HG02870 (cell line): ENCODE measurements around the gene HRAS.

Experiments used
- ATAC-seq: cut with Tn5 transposase; IDR thresholded peaks from one replicate; pipeline ENCODE4 v1.9.1; 2021; ENCODE audit warnings: mild to moderate bottlenecking, moderate library complexity; ENCODE audit not compliant: unreplicated experiment

Gene HRAS

DNA sequence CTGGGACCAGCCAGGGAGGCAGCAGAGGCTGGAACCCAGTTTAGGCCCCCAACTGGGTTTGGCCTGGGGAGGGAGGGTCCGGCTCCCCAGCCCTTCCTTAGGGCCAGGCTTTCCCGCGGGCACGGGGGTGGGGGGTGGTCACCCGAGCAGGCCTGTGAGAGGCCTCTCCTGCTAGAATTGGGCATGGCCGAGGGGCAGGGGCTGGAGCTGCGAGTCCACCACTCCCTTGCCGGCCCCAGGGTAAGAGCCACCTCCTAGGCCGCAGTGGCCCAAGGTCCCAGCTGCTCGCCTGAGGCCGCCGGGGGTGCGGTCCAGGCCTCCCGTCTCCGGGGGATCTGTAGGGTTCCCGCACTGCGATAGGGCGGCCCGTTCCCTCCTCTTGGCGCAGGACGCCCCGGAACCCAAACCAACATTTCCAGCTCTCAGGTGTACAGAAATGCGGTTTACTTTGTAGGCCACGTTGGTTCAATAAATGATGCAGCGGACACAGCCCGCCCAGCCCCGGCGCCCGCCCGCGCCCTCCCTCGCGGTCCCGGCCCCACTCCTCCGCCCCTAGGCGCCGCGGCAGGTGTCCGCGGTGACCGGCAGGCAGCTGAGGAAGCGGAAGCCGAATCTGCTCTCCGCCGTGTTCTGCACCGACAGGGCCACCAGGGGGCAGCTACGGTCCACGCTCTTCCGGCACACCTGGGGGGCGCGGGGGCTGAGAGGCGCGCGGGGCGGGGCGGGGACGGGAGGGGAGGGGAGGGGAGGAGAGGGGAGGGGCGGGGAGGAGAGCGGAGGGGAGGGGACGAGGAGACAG, 19.3 kb upstream of the HRAS start:
- ATAC-seq: peak; percentile 59

- ATAC-seq: no peak
Measured at GRCh38 chr11:553988-554340, 18.6 kb upstream of the HRAS start.

- no peak for ATAC-seq
Measured at GRCh38 chr11:553083-553987, 18.0 kb upstream of the HRAS start.

- ATAC-seq: no peak
Measured at GRCh38 chr11:551596-551995, 16.2 kb upstream of the HRAS start.

DNA sequence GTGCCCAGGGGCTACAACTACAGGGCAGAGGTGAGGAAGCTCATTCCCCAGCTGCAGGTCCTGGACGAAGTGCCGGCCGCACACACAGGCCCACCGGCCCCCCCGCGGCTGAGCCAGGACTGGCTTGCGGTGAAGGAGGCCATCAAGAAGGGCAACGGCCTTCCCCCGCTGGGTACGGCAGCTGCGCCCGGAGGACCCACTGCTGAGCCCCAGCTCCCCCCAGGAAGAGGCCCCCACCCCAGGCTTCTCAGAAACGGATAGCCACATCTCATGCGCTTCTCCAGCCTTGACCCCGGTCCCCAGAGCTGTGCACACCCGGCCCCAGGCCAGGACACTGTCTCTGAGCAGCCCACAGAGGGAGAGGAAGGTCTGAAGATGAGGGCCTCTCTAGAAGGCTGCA, 15.8 kb upstream of the HRAS start:
- no peak for ATAC-seq

DNA sequence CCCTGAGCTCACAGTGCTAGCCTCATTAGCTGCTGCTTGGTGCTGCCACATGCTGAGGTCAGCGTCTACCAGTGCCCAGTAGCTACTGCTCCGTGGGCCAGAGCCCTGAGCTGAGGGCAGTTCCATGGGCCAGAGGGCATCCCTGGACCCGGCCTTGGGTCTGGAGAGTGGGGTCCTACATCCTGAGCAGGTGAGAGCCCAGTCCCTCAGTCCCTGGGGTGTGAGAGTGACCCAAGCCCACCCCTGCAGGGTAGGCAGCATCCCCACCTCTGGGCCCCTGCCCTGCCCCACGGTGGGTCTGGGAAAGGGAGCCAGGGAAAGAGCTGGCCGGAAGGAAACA, 15.3 kb upstream of the HRAS start:
- ATAC-seq: no peak

DNA sequence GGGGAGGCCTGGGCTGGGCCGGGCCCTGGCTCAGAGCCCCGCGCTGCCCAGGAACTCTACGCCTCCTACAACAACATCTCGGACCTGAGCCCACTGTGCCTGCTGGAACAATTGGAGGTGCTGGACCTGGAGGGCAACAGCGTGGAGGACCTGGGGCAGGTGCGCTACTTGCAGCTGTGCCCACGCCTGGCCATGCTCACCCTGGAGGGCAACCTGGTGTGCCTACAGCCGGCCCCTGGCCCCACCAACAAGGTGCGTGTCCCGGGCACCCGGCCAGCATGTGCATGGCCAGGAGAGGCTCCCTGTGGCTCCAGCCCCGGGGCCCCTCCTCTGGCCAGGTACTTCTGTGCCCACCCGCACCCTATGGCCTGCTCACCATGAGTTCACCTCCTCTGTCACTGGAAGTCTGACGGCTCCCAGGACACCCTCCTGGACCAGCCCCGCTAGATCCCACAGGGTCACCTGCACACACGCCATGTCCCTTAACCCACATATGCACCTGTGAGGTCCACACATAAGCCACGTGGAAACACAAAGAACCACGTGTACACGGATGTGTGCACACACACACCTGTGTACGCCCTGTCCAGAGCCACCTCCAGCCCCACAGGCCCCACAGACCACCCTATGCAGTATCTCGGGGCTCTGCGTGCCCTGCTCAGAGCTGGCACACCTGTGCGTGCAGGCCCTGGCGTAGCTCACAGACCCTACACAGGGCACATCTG, 14.8 kb upstream of the HRAS start:
- ATAC-seq: no peak

DNA sequence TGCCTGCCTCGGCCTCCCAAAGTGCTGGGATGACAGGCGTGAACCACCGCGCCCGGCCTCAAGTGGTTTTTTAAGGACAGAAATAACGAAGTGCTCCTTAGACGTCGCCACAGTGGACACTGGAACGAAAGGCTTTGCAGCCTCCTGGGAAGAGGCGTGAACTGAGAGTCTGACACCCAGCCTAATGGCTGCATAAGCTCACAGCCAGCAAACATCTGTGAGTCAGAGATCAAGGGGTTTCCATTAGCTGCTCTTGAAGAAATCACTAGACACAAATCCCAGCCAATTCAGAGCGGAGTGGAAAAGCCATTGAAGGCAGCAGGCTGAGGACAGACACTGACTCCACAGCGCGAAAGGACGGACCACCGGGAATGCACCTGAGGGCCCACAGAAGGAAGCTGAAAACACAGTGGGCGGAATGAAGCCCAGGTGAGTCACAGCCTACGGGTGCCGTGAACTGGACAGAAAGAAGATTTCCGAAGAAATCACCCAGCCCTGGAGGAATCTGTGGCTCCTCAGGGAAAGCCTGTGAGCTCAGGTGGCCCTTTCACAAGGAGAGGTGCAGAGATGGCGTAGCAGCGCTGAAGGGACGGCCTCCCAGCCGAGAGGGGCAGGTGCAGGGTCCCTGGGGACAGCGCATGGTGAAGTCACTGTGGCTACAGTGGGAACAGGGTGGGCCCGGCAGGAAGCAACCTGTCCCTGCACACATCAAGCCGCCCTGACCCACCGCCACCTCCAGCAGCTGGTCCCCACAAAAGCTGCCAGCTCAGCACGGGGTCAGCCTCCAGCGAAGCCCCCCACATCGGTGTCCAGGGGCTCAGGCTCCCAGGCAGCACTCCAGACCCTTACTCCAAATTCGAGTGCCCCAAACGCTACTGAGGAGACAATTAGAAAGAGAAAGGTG, 13.6 kb upstream of the HRAS start:
- ATAC-seq: no peak

DNA sequence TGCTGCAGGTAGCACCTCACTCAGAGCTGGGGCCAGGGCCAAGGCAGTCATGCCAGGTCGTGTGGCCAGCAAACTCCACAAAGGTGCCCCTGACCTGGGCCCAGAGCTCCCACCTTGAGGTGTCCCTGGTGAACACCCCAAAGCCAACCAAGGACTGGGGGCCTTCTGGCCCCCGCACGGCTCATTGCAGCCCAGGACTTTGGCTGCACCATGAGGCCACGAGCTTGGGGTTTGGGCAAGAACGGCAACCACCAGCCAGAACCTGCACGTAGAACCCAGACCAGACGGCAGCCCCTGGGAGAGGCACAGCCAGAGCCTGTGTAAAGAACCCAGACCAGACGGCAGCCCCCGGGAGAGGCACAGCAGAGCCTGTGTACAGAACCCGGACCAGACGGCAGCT, 9.8 kb upstream of the HRAS start:
- ATAC-seq: no peak

GRCh38 chr11:544817-545166, 9.4 kb upstream of the HRAS start:
- ATAC-seq: no peak

DNA sequence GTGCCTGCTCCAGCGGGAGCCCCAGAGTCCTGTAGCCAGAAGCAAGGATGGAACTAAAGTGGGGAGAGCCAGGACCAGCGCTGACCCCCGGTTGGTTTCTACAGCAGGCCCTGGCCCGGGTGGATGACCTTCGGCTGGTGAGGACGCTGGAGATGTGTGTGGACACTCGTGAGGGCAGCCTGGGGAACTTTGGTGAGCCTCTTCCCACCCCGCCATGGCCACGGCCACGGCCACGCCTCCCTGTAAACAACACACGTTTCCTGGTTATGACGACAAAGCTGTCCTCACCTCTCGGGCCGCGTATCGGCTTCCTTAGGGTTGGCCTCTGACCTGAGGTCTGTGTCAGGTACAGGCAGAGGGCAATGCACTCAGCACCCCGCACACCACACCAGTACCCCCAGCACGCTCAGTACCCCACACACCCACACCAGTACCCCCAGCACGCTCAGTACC, 6.1 kb upstream of the HRAS start:
- no peak for ATAC-seq

DNA sequence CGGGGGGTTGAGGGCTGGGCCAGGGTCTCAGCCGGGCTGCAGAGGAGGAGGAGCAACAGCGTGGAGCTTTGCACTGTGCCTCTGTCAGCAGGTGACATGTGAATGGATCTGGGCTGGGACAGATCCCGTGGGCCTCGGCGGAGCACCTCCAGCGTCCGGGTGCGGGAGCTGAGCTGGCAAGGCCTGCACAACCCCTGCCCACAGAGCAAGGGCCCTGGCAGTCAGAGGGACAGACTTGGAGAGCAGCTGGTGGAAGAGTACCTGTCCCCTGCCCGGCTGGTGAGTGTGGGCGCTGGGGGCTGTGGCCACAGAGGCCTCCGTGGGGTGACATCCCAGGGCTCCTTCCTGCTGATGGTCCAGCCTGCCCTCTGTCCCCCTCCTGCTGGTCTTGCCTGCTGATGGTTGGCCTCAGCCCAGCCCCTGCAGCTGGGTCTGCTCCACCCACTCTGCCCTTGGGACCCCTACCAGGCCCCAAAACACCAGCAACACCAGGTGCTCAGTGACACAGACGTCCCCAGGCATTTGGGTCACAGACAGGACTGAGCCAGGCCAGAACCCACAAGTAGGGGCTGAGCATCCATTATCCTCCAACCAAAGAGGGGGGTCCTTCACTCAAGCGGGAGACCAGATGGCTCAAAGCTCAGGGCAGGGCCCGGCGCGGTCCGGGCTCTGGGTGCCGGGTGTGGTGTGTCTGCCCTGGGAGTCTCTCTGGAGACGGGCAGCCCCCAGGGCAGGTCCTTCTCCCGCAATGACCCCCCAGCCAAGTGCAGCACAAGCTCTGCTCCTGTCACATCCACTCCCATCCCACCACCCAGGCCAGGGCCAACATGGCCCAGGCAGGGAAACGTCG, 5.4 kb upstream of the HRAS start:
- ATAC-seq: no peak

- no peak for ATAC-seq
Measured at GRCh38 chr11:539971-540481, 4.7 kb upstream of the HRAS start.

GRCh38 chr11:538431-539051, 3.2 kb upstream of the HRAS start:
- no peak for ATAC-seq

DNA sequence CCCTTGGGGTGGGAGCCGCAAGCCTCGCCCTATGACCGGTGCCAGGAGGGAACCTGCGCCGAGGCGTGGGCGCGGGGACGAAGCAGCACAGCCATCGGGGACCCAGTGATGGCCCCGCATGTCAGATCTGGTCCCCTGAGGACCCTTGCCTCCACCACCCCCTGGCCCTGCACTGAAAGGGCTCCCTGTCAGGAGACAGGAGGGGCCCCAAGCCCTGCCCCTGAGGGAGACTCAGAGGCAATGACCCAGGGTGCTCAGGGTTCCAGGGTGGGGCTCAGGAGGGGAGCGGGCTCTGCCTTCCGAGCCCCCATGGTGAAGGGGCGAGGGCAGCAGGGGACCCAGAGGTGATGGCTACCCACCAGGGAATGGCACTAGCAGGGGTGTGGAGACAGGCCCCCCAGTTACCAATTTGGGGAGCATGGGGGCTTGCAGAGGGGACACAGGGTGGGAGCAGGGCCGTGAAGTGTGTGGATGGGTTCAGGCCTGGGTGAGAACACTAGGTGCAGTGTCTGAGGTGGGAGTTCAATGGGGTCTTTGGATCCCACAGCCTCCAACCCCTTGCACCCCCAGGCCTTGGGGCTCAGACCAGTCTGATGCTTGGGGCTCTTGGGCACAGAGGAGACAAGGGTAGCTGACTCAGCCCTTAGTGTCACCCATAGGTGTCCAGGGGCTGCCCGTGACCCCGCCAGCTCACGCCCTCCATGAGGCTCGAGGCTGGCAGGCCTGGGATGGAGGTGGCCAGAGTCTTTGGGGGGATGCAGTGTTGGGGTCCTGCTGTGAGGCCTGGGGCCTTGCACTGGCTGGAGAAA, 2.5 kb upstream of the HRAS start:
- ATAC-seq: no peak

DNA sequence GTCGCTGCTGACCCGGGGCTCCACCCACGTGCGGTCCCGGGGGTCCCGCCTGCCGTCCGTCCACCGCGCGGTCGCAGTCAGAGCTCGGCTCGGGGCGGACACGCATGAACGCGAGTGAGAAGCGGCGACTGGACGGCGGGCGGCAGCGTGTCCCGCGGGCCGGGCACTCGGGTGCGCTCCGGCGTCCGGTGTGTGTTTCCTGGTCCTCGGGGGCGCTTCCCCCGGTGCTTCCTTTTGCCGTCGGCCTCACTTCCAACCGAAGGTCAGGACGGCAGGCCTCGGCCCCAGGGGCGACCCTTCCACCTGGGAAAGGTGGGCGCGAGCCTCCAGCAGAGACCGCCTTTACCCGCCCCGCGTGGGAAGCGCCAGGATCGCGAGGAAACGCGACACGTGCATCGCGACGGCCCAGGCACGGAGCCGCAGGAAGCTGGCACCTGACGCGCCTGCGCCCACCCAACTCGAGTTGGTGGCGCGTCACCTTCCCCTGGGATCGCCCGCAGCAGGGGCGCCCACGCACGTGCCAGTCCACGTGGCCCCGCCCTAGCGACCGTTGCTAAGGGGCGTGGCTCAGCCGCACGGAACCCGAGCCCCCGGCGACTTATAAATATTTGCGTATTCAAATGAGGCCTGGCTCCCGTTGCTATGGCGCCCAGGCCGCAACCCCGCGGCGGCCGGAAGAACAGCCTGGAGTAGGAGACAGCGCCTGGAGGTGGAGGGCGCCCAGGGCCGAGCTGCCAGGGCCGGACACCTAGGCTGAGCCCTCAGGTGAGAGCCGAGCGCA, 1.7 kb upstream of the HRAS start, which contains the start of gene LRRC56:
Gene LRRC56 (plus strand): TSS at position 687 of the 781 bp plus-strand sequence. CDS start 3,158 bp downstream, outside the sequence.
- ATAC-seq: peak; percentile 49

DNA sequence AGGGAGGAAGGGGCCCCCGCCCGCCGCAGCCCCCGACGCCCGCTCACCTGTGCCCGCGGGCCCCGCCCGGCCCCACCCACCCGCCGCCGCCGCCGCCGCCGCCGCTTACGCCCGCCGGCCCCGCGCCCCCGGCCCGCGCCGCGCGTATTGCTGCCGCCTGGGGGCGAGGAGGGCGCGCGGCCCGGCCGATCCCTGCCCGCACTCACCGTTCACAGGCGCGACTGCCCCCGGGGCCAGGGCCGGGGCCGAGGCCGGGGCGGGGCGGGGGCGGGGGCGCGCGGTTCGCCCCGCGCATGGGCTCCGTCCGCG, 212 bp downstream of the HRAS start:
- ATAC-seq: peak; percentile 7
